Loucy (cell line): ENCODE measurements around the gene ASCC2.

ENCODE experiments used
- CTCF ChIP-seq: fragments of 200-600 bp; sonication (generic); conservative IDR thresholded peaks from 2 replicates; pipeline ENCODE4 v1.5.1; 2014; ENCODE audit warnings: mild to moderate bottlenecking, antibody characterized with exemption, low read length
- EZH2phosphoT487 ChIP-seq: fragments of 200-600 bp; IDR thresholded peaks from 2 replicates; pipeline ENCODE4 v1.6.1; 2018; ENCODE audit warnings: antibody characterized with exemption, mild to moderate bottlenecking, moderate library complexity, borderline replicate concordance

GRCh38 chr22:29748248-29748893 lies 89.7 kb downstream of the ASCC2 start:
- TF ChIP-seq CTCF = no peak
- TF ChIP-seq EZH2phosphoT487 = no peak
